Activated CD8-positive, alpha-beta memory T cell treated with anti-CD3 and anti-CD28 coated beads for 24 hours (primary cell): ENCODE measurements around the gene MSH3.
"Not testable (repeated sequence)": the region's sequence is repeated elsewhere in the genome, so short reads cannot be mapped to it uniquely, and the experiment has no call there.

Experiments
- DNase-seq: peaks from one replicate; pipeline ENCODE4 v3.0.0-alpha.2; 2020

Gene MSH3

DNA sequence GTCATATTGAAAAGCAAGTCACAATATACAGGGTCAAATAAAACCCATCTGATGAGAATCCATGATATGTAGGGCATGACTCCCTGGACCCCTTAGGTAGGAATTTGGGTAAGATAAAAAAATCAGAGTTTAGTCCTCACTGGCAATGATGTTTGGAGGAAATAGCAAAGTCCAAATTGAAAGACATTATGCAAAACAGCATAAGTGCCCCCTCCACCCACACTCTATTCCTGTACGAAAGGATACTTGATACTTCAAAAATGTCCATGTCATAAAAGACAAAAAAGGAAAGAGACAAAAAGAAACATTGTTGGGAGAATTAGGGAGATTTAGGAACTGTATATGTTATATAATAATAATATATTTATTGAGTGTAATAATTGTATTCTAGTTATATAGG, 209.7 kb downstream of the MSH3 start:
- DNase-seq = no peak

DNA sequence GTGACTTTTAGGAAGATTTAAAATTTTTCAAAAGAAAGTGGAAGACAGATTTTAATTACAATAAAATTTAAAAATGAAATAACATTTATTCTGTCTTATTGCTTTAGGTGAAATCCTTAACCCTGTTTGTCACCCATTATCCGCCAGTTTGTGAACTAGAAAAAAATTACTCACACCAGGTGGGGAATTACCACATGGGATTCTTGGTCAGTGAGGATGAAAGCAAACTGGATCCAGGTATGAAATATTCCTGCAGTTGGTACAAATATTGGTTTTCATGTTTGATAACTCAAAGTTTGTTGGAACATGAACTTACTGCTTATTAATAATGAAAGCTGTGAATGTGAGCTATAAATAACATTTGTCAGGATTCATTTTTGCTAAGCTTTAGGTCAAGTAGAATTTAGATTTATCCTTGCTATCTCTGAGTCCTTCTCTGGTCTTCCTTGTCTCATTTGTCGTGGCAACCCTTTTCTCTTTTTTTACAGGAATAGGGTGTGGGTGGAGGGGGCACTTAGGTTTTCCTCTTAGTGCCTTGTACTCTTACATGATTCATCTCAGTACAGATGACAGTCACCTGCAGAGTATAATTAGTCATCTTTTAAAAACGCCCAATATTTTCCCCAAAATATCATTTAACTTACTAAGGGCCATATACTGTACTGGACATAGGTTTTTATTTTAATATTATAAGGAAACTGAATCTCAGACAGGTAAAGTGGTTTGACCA, 210.4 kb downstream of the MSH3 start:
- no peak for DNase-seq

DNA sequence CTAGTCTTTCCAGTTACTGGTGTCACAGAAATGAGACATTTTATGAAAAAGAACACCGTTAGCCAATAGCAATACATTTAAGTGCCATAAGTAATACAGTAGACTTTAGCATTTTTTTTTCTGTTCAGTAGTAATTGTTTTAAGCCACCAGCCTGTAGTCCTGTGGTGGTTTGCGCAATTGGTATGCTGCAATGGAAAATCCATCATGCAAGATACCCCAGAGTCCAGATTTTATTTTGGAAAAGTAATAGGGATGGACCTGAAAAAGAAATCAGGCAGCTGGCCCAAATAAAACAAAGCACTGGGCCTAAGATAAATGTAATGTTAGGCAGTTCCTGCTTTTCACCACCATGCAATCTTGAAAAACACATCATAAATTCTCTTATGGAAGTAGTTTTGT, 211.1 kb downstream of the MSH3 start:
- DNase-seq = no peak

DNA sequence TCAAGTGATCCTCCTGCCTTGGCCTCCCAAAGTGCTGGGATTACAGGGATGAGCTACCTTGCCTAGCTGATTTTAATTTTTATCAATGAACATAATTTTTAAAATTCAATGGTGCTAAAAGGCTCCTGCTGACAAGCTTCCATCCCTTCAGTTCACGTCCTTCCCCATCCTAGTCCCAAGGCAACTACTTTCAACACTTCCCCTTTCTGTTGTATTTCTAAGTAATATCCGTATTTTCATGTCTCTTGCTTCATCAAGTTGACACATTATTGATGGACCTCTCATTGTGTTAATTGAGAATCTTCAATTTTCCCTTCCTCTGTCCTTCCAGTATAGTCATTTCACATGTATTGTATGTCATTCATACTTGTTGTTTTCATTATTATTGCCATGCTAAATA, 211.9 kb downstream of the MSH3 start:
- DNase-seq = no peak

DNA sequence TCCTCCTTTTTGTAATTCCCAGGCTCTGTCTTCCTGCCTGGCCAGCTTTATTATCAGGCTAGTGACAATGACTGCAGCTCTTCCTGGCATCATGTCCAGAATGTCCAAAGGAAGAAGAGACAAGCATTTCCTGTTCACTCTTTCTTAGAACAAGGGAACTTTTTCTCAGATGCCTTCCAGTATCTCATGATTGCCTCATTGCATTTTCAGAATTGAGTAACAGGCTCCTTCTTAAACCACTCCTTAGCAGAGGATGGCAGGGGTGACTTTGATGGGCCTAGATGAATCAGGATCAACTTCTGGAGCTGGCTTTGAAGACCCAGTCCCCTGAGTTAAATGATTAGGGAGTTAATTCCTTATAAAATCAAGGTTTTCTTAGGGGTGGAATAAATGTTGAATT, 212.8 kb downstream of the MSH3 start:
- DNase-seq = no peak

DNA sequence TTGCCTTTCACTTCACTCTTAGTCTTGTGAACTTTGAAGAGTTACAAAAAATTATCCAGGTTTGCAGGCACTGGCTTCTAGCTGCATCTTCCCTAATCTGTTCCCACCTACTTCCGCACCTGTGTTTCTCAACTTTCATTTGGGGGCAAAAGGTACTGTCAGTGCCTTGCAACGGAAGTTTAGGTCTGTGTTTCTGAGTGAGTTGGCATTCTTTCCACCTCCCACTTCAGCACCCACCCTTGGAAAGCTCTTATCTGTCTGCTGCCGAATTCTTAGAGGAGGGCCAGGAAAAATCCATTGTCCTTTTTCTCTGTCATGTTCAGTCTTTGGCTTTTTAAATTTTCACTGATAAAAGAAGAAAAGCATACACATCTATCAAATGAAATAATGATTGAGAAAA, 216.0 kb downstream of the MSH3 start:
- DNase-seq = no peak

DNA sequence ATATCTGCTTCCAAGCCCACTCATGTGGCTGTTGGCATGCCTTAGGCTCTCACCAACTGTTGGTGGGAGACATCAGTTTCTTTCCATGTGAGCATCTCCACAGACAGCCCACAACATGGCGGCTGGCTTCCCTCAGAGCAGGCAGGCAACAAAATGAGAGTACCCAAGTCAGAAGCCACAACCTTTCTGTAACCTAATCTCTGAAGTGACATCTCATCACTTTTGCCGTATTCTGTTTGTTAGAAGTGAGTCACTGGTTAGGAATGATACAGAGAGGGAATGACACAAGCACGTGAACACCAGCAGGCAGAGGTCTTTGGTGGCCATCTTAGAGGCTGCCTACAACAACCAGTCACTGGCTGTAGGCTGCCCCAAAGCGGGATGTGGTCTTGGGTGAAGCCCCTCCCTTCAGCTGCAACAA, 217.1 kb downstream of the MSH3 start:
- no peak for DNase-seq

DNA sequence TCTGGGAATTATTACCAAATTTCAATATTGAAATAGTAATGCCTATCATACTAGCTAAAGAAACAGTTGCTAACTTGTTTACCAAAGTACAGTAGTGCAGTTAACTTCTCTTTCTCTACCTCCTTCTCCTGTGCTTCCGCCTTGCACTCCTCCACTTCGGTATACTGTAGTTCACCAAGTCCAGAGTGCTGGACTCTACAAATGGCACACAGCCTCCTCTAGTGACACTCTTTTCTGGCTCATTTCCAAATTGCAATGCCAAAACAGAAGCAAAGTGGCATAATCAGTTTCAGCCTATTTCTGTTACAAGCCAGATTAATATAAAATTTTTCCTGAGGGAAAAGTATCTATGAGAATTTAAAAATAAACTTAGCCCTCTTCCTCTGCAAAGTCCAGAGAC, 219.7 kb downstream of the MSH3 start:
- DNase-seq = no peak

DNA sequence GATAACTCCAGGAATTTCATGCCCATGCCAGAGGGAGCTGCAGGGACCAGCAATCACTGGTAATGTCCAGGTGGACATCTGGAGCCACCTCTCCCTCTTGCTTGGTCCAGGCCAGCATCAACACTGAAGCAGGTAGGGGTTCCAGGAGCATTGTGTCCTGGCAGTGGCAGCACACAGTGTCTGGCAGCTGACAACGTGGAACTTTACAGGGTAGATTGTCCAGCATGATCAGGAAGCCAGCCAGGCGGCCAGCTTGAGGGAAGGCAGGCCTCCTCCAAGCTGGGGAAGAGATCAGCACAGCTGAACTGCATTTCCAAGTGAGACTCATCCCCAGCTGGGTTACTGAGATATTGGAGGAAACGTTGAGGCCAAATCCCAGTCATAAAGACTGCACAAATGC, 223.1 kb downstream of the MSH3 start:
- DNase-seq = no peak

DNA sequence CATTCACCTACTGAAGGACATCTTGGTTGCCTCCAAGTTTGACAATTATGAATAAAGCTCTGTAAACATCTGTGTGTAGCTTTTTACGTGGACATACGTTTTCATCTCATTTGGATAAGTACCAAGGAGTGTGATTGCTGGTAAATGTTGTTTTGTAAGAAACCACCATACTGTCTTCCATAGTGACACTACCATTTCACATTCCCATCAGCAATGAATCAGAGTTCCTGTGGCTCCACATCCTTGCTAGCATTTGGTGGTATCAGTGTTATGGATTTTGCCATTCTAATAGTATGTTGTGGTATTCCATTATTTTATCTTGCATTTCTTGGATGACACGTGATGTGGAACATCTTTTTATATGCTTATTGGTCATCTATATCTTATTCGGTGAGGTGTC, 227.3 kb downstream of the MSH3 start:
- DNase-seq = no peak

DNA sequence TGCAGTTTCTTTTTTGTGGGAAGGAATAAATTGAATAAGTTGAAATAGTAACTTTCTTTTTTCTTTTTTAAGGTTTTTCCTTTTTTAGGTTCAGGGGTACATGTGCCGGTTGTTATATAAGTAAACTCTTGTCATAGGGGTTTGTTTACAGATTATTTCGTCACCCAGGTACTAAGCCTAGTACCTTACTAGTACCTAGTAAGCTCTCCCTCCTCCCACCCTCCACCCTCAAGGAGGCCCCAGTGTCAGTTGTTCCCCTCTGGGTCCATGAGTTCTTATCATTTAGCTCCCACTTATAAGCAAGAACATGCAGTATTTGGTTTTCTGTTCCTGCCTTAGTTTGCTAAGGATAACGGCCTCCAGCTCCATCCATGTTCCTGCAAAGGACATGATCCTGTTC, 228.9 kb downstream of the MSH3 start:
- DNase-seq = not testable (repeated sequence)

DNA sequence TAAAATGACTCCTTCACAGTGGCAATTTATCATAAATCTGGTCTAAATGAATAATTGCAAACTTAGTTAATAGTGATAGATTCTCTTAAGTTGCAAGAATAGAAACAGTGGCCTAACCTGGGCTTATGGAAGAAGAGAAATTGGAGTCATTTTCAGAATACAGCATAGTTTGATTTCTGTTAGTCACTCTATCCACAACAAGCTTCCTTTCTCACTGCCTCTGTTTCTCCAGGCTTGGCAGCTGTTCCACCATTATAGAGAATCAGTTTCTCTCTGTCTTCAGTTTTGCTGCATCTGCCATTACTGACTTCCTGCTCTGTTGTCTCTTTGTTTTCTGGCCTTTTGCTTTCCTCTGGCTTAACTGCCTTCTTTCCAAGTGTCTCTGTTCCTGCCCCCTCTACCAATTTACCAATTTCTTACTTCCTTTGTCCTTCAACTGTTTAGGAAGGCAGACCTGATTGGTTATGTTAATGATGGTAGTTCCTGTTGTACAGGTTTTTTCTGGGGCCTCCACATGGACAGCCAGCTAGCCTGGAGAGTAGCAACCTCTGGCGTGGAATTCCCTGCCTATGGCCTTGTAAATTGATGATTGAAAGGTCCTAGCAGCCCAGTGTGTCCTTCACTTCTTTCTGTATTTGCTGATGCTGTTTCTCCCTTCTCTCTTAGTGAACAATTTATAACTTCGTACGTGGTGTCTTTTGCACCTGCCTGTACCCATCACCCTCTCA, 229.8 kb downstream of the MSH3 start:
- no peak for DNase-seq

DNA sequence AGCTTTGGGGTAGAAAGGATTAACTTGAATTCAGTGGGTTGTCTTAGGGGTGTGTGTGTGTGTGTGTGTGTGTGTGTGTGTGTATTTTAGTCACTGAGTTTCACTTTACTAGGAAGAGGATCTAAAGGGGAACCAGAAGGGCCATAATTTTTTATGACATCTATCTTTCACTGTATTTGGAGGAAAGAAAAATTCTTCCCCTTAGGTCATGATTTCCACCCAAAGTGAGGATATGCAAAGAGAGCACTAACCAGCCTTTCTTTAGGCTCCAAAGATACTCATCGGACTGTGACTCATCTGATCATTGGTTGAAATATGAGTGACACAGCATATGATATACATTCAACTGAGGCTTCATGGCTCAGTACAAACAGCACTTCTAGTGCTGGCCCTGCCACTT, 230.5 kb downstream of the MSH3 start:
- DNase-seq = no peak

DNA sequence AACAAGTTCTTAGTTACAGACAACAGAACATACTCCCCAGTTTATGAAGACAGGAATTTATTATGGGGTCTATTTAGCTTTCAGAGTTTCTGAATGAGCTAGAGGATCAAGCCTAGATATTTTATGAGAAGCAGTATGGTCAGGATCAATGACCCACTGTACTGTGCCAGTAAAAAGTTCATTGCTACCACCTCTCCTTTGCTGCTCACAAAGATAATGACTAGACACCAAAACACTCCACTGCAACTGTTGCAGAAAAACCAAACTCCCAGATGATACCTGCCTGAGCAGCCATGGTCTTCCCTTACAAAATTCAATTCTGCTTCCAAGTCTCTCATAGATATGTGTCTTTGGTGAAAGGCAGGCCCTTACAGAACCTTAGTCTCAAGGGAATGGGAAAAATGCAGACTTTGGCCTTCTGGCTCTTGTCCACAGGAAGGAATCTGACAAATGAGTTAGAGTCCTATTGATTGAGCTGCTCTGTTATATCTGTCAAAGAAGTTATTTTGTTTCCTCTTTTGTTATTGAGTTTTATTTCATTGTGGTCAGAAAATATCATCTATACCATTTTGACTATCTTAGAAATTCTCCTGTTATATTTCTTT, 231.0 kb downstream of the MSH3 start:
- DNase-seq = no peak

DNA sequence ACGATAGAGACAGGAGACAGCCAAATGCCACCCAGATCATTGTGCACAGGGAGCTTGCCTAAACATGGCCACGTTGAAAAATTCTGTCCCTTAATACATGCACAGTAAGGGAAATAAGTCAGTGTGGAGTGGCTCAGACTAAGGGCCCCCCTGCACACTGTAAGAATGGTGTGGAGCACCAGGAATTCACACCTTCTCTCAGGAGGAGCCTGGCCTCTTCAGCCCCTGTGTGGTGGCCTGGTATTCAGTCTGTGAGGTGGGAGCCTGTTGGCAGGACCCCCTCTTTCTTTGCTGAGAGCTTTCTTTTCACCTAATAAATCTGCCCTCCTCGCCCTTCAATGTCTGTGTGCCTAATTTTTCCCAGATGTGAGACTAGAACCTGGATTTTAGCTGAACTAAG, 239.6 kb downstream of the MSH3 start:
- DNase-seq = no peak

DNA sequence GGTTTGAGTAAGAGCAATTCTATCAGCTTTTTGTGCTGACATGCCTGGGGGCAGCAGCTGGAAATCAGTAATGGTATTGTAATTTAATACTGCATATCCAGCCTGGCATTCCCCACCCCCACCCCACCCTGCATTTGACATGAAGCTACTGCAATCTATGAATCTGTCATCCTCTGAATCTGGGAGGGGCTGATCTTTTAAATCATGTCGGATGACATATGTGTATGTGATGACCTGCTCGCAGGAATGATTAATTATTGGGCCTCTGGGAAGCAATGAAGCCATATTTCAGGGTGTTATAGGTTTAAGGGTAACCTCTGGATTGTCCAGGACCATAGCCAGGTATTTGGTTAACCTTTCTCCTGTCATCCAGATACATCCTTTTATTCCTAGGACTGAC, 241.1 kb downstream of the MSH3 start:
- DNase-seq = no peak

DNA sequence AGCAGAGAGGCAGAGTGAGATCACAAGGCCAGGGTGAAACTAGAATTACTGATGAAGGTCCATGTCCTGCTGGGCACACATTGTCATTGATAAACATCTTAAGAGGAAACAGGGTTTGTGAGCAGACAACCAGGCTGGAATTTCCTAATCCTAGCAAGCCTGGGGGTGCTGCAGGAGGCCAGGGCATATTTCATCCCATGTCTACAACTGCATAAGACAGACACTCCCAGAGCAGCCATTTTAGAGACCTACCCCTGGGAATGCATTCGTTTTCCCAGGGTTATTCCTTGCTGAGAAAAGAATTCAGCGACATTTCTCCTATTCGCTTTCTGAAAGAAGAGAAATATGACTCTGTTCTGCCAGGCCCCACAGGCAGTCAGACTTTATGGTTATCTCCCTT, 248.2 kb downstream of the MSH3 start:
- not testable (repeated sequence) for DNase-seq

DNA sequence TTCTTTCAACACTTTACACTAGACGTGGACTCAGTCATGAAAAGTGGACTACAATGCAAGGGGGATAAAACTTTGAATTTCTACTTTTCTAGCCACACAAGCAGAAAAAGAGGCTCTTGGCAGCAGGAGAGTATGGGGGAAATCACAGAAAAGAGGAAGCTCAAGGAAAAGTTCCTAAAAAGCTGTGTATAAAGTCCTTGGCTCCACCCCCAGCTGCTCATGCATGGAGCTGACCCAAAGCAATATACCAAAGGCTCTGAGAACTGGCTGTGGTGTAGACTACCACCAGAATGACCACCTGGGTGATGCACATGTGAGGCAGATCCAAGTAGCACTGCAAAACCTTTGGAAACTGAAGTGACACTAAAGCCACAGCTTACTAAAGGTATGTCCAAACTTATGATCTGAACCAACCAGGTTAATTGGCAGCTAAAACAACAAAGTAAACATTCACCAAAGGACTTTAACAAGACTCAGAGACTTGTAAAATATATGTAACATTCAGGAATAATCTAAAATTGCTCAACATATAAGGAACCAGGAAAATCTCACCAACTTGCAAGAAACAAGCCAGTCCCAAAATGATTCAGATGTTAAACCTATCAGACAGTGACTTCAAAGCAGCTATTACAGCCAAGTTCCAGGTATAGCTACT, 250.2 kb downstream of the MSH3 start:
- no peak for DNase-seq

DNA sequence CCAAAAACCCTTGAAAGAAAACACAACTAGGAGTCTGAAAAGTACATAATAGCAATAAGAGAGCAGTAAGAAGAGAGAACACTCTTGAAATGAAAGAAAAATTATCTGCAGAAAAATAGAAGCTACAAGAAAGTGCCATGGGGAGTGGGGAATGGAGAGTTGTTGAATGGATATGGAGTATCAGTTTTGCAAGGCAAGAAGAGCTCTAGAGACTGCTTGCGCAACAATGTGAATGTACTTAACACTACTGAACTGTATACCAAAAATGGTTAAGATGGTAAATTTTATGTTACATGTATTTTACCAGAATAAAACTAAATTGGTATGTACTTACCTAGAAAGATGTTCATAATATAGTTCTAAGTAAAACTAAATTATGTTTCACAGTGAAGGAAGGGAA, 251.0 kb downstream of the MSH3 start:
- DNase-seq = no peak

DNA sequence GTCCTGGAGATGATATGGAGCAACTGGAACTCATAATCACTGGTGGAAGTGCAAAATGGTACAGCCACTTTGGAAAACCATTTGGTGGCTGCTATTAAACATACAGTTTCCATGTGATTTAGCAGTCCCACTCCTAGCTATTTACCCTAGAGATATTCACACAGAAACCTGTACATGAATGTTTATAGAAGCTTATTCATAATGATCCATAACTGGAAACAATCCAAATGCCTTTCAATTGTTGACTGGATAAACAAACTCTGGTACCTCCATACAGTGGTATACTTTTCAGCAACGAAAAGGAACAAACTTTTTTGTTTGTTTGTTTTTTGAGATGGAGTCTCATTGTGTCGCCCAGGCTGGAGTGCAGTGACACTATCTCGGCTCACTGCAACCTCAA, 258.0 kb downstream of the MSH3 start:
- no peak for DNase-seq

DNA sequence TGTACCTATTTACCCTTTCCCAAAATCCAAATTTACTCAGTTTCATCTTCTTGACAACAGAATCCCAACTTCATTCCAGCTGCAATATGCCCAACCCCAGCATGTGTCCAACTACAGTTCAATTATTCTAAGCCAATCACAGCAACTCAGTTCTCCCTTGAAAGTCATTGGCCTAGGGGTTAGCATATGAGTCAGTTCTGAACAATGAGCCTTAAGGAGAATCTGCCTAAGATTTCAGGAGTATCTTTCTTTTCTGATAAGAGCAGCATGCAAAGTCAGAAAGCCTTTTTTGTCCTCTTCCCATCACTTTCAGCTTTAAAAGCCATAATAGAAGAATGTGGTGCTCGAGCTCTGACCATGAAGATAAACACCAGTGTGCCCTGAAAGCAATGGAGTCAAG, 261.3 kb downstream of the MSH3 start:
- no peak for DNase-seq

DNA sequence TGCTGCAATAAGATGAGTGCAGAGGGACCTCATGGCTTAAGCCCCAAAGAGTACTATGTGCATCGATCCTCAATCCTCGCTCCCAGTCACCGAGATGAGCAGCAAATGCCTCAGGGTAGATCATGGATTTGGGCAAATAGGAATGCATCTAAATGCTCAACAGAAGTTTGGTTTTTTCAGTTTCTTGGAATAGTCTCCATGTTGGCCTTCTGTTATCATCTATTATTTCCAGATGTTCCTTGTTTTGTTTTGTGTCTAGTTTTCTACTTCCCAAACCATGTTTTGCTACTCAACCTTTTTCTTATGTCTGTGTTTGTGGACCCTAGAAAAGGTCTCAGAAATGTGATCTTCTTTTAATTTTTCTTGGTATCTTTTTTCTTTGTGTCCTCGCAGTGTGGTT, 262.2 kb downstream of the MSH3 start:
- no peak for DNase-seq

DNA sequence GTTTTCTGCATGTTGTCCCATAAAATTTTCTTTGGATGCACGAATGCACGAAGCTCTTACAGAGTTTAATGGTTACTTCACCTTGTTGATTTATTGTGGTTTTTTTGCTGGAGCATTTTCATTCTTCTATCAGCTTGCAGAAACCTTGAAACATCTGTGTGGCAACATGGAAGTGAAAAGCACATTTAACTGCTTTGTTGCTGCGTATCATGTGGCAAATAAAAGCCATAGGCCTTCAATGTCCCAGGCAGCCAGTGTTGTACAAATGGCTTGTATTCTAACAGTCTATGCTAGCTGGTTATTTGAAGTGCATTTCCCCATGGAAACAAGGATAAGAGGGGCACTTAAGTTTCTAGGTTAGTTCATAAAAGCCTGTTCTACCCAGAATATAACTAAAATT, 263.2 kb downstream of the MSH3 start:
- no peak for DNase-seq

DNA sequence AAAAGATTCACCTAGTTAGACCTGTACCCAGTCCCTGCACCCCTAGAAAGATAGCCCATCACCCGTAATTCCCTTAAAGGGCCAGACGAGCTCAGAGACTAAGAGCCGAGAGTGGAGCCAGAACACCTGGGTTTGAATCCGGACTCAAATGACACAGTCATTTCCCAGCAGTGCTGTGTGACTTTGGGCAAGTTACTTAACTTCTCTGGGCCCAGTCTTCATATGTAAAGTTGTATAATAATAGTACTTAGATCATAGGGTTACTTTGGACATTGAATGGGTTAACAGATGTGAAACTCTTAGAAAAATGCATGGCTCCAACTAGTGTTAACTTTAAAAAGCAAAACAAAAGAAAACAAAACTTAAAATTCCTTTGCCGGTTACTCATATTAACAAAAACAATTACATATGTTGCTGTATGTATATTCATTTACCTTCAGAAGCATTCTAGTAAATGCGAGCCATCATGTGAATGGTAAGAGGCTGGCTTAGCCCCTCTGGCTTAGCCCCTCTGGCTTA, 265.3 kb downstream of the MSH3 start:
- DNase-seq = no peak
